Renal cortical epithelial cell (primary cell): ENCODE results near the gene UBE4B. TPM values are rescaled to one million over a fixed set of nuclear protein-coding genes. Genes with fewer than 3 reads are reported as not detected.
A peak's percentile ranks its signal among the peaks of the same experiment; 100 is the strongest.

Experiments used
- DNase-seq: peaks from one replicate; pipeline ENCODE4 v3.0.0-alpha.2; 2011; ENCODE audit warnings: low read depth
- total RNA-seq: library from RNA; depleted of rRNA; stranded (reverse); fragments of >200 nt; gene quantifications from 2 replicates; pipeline ENCODE4 v1.2.3, GENCODE V29; 2014

The UBE4B gene
- total RNA-seq, 1 donor from 2014 or later, result 45.8 TPM

DNA sequence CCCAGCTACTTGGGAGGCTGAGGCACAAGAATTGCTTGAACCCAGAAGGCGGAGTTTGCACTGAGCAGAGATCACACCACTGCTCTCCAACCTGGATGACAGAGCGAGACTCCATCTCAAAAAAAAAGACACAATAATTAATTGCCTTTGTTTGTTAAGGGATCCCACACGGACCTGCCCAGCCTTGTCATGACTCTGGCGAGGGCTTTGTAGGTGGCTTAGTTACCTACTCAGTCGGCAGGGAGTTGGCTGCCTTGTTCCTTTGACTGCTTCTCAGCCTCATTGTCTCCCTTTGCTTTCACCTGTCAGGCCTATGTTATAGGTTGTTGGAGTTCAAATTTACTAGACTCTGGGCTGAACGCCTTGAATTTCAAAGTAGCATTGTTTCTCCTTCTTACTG is 82.0 kb downstream of the UBE4B start:
- DNase-seq, result no peak

DNA sequence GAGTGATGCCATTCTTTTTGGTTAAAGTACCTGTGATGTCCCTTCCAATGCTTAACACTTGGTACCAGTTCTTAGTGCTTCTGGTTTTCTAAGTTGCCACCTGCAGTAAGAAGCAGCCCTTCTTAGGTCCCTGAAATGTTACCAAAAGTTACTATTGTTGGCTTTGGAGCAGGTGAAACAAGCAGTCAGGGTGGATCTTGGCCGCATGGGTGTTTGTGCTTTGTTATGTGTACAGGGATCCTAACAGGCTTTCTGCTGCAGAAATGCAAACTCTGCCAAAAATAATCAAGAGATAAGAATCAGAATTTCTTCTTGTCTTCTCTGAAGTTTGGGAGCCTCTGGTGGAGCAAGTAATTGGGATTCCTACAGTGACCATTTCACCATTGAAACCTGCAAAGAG is 84.4 kb downstream of the UBE4B start:
- DNase-seq, result no peak

DNA sequence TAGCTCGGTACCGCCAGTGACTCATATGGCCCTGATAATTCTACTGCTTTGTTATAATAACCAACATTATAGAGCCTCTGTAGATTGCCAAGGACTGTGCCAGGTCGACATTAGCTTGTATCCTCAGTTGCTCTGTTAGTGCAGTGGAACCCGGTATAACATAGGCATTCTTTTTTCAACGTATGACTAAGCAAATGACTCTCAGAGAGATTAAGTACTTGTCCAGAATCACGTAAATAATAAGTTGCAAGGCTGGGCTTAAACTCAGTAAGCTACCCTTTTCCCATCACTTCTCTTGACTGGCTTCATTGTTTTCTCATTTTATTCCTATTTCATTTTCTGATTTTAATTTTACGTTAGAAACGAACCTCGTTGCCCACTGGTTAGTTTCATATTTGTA is 85.1 kb downstream of the UBE4B start:
- no peak for DNase-seq

DNA sequence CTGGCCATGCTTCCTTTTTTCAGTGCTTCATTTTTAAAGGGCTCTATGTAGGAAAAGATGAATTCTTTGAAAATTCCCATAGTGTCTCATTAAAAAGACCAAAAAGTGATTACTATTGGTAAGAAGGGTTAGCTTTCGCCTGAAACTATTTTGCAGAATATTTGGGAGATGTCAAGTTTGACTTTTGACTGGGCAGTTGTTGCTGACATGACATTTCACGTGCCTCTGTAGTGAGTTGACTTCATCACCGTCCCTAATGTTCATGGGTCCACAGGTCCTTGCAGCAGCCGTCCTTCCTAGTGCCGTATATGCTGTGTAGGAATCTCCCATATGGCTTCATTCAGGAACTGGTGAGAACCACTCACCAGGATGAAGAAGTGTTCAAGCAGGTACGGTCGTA is 88.9 kb downstream of the UBE4B start:
- no peak for DNase-seq

DNA sequence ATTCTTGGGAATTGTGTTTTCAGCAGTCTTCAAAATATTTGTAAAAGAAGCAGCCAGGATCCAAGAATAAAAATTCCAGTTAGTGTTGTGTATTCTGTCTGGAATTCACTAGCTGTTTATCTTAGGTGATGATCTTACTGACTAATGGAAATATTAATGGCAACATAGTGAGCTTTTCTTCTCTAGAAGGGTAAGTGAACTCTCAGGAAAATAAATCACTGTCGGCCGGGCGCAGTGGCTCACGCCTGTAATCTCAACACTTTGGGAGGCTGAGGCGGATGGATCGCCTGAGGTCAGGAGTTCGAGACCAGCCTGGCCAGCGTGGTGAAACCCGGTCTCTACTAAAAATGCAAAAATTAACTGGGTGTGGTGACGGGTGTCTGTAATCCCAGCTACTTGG is 90.2 kb downstream of the UBE4B start:
- peak; percentile 19 for DNase-seq

DNA sequence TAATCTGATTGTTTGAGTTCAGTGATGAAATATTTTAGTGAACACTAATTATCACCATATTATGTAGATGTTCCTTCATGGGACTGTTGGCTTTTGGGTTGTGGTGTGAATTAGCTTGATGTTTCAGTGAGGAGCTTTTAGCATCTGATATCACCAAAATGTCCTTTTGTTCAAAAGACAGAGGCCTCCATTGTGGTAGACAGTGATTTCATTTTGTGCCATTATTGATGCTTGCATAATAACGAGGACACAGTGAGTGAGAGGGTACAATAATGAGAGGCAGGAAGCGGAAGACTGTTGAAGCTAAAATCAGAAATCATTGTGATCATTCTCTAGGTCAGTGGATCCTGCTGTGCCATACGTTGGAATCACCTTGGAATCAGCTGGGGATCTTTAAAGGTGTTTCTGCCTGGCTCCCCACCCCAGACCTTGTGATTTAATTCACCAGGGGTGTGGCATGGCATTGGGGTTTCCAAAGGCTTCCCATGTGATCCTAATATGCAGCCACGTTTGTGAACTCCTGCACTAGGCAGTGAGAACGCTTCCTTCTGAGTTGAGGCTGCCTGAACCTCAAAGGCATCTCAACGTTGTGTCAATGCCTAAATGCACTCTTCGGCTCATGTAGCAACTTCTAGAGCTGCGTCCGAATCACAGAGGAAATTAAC is 95.5 kb downstream of the UBE4B start:
- no peak for DNase-seq

DNA sequence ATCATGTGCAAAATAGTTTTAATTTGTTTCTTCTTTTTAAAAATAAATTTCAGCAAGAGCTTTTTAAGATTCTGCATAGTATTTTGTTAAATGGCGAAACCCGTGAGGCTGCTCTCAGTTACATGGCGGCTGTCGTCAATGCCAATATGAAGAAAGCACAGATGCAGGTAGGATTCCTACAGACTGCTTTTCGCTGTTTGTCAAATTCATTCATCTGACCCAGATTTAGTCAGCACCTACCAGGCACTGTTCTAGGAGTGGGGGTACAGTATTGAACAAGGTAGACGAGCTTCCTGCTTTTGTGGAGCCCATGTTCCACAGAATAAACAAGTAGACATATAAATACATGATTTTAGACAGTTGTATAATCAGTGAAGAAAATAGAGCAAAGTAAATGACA is 99.6 kb downstream of the UBE4B start:
- no peak for DNase-seq

DNA sequence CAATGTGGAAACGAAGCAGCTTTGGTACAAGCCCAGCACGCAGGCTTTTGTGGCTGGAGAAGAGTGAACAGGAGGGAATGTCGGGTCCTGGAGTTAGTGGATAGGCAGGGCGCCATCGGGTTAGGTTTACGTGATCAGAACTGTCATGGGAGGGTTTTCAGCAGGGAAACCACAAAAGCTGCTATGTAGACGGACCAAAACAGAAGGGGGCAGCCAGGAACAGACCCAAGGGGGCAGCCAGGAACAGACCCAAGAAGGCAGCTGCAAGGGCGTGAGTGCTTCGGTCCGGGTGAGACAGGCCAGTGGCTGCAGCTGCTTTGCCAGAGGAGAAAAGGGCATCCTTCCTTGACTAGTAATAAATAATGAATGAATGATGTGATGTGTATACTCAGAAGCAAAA is 100.1 kb downstream of the UBE4B start:
- DNase-seq, result no peak

DNA sequence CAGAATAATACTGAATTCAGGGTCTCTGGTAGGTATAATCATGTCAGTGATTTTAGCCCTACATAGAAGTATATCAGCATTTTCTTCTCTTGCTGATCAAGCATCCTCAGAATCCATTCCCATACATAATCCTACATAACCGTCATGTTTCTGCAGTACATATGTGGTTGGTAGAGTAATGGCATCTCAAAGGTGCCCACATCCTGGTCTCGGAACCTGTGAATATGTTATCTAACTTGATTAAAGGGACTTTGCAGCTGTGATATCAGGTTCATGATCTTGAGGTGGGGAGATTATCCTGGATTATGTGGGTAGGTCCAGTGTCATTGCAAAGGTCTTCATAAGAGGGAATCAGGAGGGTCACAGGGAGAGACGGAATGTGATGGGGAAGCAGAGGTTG is 108.2 kb downstream of the UBE4B start:
- no peak for DNase-seq

DNA sequence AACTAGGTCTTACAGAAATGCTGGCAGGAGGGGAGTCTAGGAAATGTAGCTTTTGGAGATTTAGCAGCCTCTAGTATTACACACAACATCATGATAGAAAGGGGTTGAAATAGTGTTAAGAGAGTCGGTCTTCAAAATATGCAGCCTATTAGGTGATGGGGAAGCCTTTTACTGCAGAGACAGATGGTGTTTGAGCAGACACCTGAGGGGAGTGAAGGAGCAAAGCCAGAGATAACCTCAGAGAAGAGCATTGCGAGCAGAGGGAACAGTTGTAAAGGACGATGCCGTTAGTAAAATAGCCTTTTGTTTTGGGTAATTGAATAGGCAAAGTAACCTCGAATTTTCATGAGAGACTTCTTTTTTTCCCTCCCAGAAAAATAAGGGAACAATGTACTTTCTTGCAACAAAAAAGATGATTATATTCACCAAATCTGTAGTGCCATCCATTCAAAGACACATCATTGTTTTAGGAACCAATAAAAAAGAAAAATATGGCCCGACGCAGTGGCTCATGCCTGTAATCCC is 111.3 kb downstream of the UBE4B start:
- DNase-seq, result no peak

DNA sequence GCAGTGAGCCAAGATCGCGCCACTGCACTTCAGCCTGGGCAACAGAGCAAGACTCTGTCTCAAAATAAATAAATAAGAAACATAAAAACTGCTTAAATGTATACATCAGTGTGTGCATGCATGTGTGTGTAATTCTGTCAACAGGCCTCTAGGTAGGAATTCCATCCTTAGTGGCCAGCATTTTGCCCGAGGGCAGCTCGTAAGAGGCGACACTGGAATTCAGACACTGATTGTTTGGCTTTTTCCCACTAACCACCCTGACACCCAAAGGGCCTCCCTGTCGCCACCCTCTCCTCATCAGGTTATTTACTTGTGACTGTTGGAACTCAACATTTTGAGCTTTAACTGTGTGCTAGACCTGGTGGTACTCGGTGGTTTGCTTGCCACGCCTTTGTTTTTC is 113.6 kb downstream of the UBE4B start:
- no peak for DNase-seq

DNA sequence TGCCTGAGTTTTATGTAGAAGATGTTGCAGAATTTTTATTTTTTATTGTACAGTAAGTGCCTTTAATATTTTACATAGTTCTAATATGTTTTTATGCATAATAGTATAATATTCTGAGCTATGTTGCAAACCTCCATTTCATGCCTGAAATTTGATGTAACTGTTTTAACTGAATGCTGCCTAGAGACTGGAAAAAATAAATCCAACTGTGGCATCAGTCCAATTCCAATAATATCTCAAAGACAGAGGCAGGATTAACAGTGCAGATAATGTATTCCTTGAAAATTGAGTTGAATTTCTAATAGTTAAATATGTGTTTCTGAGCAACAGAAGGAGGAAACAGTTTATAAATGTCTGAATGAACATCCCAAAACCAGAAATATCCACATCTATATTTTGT is 116.5 kb downstream of the UBE4B start:
- DNase-seq, result no peak

DNA sequence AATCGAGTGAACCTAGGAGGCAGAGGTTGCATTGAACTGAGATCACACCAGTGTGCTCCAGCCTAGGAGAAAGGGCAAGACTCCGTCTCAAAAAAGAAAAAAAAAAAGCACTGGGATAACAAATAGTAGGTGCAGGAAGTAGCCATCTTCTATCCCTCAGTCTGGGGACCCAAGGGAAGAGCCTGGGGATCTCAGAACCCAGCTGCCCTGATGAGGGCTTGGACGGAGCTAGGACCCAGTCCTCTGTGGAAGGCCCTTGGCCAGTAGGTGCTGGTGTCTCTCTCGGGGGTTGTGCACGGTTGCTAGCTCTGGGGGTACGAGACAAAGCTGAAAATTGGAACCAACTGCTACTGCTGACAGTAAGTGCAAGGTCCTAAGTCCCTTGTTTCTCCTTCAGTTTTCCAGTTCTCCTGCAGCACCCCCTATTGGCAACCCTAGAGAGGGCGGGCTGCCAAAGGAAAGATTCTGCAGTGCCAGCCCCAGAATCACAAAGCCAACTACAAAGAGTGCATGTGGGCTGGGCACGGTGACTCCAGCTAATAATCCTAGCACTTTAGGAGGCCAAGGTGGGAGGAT is 120.0 kb downstream of the UBE4B start:
- DNase-seq, result peak; percentile 30

DNA sequence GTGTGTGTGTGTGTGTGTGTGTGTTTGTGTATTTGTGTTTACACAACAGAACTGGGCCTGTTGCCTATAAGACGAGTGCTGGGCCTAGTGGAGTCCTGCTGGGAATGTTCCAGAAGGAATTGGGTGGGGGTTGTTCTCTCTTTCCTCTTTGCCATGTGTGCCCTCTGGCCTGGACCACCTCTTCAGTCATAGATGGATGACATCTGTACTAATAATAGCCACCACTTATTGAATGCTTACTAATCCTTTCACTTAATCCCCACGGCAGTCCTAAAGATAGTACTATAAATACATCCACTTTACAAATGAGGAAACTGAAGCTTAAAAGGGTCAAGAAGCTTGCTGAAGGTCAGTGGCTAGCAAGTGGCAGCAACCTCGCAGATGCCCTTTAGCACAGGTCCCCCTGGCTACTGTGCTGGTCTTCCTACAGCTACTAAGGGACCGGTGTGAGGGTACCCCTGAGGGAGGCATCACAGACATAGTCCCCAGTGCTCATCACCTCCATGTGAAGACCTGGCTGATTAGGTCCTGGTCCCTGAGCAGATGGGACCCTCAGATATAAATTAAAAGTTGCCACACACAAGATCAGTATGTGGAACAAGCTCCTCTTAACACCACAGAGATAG is 122.4 kb downstream of the UBE4B start:
- DNase-seq, result no peak

DNA sequence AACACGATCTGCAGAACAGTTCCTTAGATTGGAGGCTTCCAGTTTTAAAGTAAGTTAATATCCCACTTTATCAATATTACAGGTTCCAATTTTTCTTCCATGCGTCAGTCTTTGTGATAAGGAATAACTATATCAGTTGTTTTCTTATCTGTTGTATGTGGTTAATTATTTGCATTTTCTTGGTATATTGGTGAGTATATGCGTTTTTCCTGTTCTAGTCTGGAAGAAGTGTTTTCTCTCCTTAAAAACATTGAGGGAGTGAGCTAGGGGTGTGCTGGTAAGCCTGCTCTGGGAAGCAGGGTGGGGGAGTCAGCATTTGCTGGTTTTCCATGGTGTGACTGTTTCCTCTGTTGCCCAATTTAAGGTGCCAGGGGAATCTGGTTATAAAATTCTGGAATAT is 127.4 kb downstream of the UBE4B start:
- DNase-seq, result no peak

DNA sequence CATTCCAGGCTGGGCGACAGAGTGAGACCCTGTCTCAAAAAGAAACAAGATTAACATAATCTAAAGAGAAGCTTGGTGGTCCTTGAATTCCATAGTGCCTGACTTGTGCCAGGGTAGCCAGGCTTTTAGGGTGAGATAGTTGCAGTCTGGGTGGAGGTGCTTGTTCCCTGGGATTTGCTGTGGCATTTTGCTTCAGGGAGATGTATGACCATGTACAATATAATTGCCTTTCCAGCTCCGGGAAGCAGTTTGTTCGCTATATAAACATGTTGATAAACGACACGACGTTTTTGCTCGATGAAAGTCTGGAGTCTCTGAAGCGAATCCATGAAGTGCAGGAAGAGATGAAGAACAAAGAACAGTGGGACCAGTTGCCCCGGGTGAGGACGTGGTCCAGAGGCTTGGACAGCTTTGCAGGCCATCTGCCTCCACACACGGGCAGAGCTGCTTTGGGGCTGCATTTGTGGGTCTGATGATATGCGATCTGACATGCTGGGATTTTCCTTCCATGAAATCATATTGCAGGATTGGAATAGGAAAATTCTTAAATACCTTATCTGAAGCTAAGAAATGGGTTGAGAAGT is 128.2 kb downstream of the UBE4B start:
- DNase-seq, result no peak

DNA sequence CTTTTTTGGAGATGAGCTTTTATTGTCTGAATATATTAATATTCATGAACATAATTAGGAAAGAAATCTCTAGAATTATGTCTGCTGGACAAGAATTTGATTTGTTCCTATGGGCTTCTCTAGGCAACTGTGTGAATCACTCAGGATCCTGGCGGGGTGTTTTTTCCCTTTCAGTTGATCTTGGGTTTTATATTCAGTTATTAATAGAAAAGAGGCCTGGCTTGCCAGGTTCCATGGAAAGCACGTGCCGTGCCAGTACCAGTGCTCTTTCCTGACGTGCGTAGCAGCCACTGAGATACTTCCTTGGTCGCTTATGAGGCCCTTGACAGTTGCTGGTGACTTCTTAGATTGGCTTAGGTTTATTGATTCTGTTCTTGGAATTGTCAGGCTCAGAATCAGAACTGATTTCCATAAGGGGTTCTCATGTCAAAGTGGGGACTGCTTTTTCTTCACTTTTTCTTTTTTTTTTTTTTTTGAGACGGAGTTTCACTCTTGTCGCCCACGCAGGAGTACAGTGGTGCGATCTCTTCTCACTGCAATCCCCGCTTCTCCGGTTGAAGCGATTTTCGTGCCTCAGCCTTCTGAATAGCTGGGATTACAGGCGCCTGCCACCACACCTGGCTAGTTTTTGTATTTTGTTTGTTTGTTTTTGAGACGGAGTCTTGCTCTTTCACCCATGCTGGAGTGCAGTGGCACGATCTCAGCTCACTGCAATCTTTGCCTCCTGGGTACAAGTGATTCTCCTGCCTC is 129.0 kb downstream of the UBE4B start:
- DNase-seq, result no peak

DNA sequence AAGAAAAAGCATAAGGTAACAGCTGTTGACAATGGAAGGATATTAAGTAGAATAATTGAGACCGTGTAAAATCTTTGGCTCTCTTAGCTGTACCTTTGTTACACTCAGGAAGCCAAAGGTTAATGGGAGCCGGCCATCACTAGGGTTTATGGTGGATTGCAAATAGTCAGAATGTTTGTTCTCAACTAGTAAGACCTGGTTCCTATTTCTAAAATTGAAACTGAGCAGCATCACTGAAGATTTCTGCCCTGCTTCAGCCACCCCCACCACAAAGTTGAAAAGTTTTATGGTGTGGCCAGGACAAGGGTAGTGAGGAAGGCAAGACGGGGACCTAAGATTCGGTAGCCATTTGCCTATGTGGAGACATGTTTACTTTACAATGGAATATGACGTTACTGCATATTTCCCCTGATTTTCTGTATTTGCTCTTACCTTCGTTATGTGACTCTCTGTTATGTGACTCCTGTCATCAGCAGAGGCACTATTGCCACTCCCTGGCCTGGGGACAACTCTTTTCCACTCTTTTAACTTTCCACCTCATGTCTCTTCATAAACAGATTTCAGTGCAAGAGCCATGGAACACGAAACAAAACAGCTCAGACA is 136.3 kb downstream of the UBE4B start:
- no peak for DNase-seq

DNA sequence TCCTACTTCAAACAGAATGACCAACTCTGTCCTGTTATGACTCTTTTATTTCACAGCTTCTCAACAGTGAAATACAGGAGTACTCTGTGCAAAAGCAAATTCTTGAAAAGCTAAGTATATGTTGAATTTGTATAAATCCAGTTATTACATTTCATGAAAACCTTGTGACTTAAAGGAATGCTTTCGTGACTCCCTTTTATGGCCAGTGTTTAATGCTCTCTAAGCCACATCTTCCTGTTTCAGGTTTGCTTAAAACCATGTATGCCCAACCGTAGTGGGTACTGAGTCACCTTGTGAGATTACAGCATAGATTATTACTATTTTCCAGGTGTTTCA is 137.4 kb downstream of the UBE4B start:
- no peak for DNase-seq

DNA sequence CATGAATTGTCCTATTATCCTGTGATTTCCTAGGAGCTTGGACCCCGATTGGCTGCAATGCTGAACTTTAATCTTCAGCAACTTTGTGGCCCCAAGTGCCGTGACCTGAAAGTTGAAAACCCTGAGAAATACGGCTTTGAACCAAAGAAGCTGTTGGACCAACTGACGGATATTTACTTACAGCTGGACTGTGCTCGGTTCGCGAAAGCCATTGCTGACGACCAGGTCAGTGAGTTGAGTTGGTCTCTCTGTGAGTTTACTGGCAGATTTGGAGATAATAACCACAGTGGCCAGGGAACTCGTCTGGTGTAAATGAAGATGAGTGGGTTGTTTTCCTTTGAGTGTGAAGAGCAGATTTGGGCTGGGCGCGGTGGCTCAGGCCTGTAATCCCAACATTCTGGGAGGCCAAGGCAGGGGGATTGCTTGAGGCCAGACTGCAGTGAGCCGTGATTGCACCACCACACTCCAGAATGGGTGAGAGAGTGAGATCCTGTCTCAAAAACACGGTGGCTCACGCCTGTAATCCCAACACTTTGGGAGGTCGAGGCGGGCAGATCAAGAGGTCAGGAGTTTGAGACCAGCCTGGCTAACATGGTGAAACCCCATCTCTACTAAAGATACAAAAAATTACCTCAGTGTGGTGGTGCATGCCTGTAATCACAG is 138.5 kb downstream of the UBE4B start:
- DNase-seq, result no peak

DNA sequence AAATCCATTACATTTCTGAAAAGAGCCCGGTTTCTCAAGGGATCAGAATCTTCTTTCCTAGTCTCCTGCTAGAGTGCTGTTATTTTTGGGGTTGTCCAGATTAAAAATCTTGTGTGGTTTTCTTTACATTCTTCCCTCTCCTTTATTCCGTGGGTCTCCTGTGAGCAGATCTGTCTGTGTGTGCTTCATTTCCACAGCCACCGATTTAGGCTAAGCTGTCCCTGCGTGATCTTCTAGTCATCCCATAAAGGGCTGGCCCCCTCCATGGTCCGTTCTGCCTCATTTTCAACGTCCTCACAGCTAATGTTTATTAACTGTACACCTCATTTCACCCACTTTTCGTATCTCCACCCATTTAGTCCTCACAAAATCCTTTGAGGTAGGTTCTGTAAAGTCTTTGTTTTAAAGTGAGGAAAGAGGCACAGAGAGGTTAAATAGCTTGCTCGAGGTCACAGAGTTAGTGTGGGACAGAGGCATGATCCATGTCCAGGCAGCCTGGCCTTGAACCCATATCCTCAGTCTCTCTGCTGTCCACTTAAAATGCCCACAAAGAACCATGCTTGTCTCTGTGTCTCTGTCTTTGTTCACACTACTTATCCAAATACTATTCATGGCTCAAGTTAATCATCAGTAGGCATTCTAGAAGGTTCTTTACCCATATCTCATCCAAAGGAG is 139.4 kb downstream of the UBE4B start:
- DNase-seq, result no peak
